PFSK-1 (cell line): ENCODE results near the gene TRUB2.

ENCODE experiments used
- FOXP2 ChIP-seq: optimal IDR thresholded peaks from 2 replicates; pipeline ENCODE3; 2011; ENCODE audit warnings: borderline replicate concordance, control low read depth, inconsistent platforms; ENCODE audit not compliant: insufficient read depth; ENCODE audit errors: extremely low read length, extremely low read depth
- POLR2AphosphoS5 ChIP-seq: IDR thresholded peaks from 2 replicates; pipeline ENCODE4 v1.6.1; 2012; ENCODE audit warnings: low read depth, mild to moderate bottlenecking, control low read depth, low read length, moderate library complexity
- REST ChIP-seq, 2 experiments: IDR thresholded peaks; 2 replicates each; pipeline versions ENCODE4 v1.6.1 to v1.8.0; 2011 to 2012; ENCODE audit warnings: low read depth in 2 of 2, low read length in 2 of 2, control low read depth in 1 of 2, inconsistent platforms in 1 of 2, mild to moderate bottlenecking in 1 of 2, moderate library complexity in 1 of 2; ENCODE audit not compliant: insufficient read depth in 1 of 2
- SIN3A ChIP-seq: IDR thresholded peaks from 2 replicates; pipeline ENCODE4 v1.6.1; 2012; ENCODE audit warnings: mild to moderate bottlenecking, low read length, moderate library complexity, borderline replicate concordance; ENCODE audit not compliant: insufficient read depth
- TAF1 ChIP-seq: IDR thresholded peaks from 2 replicates; pipeline ENCODE4 v1.6.1; 2012; ENCODE audit warnings: low read length, control low read depth, borderline replicate concordance; ENCODE audit not compliant: insufficient read depth

The TRUB2 gene

DNA sequence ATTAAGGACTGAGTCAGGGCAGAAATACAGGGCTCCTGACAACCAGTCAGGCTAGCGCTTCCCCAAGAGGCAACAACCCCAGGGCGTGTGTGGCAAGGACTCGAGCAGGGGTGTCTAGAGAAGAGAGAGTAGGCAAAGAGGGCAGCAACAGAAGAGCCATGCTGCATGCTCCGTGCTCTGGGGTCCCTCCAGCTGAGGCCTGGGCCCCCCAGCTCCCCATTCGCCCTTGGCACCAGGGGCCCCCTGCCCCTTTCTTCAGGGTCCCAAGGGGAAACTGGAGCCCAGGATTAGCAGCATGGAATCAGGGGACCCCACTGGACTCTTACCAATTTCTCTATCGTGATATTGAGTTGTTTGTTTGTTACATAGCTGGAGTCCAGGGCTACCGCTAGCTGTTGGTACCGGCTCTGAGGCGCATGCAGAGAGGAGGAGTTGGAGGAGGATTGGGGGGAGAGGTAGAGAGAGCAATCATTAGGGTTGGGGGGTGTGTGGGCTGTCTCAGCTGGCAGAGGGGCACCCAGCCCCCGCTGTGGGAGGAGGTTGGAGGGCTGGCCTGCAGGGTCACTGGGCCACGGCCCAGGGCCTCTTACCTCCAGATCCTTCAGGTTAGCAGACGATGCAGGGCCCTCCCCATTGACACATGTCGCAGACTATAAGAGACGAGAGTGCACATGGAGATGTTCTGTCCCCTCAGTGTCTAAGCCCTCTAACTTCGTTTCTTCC lies 55.2 kb downstream of the TRUB2 start:
- TF ChIP-seq SIN3A (no peak), FOXP2 (no peak), TAF1 (no peak), POLR2AphosphoS5 (no peak), REST (IDR thresholded peaks at IDR 0.05; ENCODE audit: insufficient read depth in 1 of 2, low read depth in 2 of 2, low read length in 2 of 2) (no peak)

- TF ChIP-seq SIN3A: no peak
- no peak for TF ChIP-seq FOXP2
- no peak for TF ChIP-seq TAF1
- TF ChIP-seq REST (IDR thresholded peaks at IDR 0.05; ENCODE audit: insufficient read depth in 1 of 2, low read depth in 2 of 2, low read length in 2 of 2): no peak
- no peak for TF ChIP-seq POLR2AphosphoS5
These were observed 56.8 kb downstream of the TRUB2 start for GRCh38 chr9:128265348-128265847.

- TF ChIP-seq SIN3A: no peak
- TF ChIP-seq TAF1: no peak
- TF ChIP-seq FOXP2: no peak
- no peak for TF ChIP-seq REST (IDR thresholded peaks at IDR 0.05; ENCODE audit: insufficient read depth in 1 of 2, low read depth in 2 of 2, low read length in 2 of 2)
- TF ChIP-seq POLR2AphosphoS5: no peak
These were observed 59.6 kb downstream of the TRUB2 start for GRCh38 chr9:128262687-128263086.

GRCh38 chr9:128260340-128260739 lies 61.9 kb downstream of the TRUB2 start:
- TF ChIP-seq TAF1 (no peak), FOXP2 (no peak), REST (IDR thresholded peaks at IDR 0.05; ENCODE audit: insufficient read depth in 1 of 2, low read depth in 2 of 2, low read length in 2 of 2) (no peak), SIN3A (no peak), POLR2AphosphoS5 (no peak)

DNA sequence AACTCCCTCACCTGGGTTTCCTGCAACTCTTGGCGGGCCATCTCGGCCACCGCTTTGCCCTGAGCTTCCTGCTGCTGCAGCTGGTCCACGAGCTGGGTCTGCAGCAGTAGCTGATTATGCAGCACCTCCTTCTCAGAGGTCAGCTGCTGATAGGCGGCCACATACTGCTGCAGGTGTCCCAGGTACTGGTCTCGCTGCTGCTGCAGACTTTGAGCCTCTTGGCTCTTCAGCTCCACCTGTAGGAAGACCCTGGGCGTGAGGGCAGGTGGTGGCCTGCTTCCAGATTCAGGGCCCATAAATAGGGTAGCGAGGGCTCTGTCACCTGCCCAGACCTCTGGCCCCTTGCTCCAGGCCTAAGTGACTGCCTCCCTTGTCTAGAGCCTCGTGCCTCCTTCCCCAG lies 63.1 kb downstream of the TRUB2 start:
- TF ChIP-seq SIN3A: no peak
- no peak for TF ChIP-seq TAF1
- TF ChIP-seq REST (IDR thresholded peaks at IDR 0.05; ENCODE audit: insufficient read depth in 1 of 2, low read depth in 2 of 2, low read length in 2 of 2): no peak
- TF ChIP-seq POLR2AphosphoS5: no peak
- TF ChIP-seq FOXP2: no peak
